Breast epithelium (tissue), 3 donors: ENCODE results near the gene ASTN2.

Experiments used
- POLR2A ChIP-seq: fragments of 450-650 bp; IDR thresholded peaks from one replicate; pipeline ENCODE4 v1.6.1; 2016; ENCODE audit warnings: antibody characterized with exemption, mild to moderate bottlenecking, moderate library complexity
- TF ChIP-seq, protein P1 (sequence below), 3 donors: fragments of 450-650 bp; IDR thresholded peaks; one replicate each; pipeline ENCODE4 v1.5.1; 2016 to 2017; ENCODE audit warnings: antibody characterized with exemption in 3 of 3, mild to moderate bottlenecking in 3 of 3, moderate library complexity in 3 of 3

DNA sequence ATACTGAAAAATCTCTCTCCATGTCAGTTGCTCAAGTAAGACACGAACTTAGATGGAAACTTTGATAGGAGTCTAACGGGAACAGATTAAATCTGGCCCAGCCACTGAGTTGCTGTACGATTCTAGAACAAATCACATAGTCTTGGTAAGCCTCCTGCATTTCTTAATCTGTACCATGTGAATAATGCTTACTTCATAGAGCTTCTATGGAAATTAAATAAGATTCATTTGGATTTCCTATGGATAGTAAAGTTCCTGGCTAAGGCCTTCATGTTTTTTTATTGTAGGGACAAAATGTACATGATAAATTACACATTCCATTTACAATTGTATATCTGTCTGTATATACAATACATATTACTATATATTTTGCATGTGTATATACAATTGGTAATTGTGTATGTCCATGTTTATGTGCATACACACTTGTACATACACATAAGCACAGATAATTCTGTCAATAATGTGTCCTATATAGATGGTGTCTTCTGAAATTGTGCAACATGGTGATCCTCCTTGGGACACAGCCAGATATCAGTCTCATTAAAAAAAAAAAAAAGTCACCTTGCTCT, 397.4 kb downstream of the ASTN2 start:
- TF ChIP-seq, protein P1, sequence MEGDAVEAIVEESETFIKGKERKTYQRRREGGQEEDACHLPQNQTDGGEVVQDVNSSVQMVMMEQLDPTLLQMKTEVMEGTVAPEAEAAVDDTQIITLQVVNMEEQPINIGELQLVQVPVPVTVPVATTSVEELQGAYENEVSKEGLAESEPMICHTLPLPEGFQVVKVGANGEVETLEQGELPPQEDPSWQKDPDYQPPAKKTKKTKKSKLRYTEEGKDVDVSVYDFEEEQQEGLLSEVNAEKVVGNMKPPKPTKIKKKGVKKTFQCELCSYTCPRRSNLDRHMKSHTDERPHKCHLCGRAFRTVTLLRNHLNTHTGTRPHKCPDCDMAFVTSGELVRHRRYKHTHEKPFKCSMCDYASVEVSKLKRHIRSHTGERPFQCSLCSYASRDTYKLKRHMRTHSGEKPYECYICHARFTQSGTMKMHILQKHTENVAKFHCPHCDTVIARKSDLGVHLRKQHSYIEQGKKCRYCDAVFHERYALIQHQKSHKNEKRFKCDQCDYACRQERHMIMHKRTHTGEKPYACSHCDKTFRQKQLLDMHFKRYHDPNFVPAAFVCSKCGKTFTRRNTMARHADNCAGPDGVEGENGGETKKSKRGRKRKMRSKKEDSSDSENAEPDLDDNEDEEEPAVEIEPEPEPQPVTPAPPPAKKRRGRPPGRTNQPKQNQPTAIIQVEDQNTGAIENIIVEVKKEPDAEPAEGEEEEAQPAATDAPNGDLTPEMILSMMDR (IDR thresholded peaks at IDR 0.05): no peak
- no peak for TF ChIP-seq POLR2A
